Measurements from ENCODE around the gene GPR162. TPM values are rescaled to one million over a fixed set of nuclear protein-coding genes. Genes with fewer than 3 reads are reported as not detected.

GPR162 gene
- total and polyA plus RNA-seq, 4 donors: 0.59 to 2.4 (median 1.7) TPM

DNA sequence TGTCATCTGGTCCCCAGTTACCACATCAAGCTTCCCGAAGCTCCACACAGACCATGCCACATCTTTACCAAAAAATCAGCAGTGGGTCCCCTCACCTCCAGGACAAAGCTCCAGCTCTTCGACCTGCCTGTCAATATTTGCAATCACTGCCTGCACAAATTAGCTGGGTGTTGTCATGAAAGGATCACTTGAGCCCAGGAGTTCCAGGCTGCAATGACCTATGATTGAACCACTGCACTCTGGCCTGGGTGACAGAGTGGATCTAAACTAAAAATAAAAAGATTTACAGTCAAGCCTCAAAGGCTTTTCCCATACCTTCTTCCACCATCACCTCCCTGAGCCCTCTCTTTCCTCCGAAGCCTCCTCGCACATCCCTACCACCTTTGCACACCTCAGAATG is 25.0 kb upstream of the GPR162 start:
- no peaks in the 10 kb centered on the region for H3K9me3 ChIP-seq (ENCODE audit: control insufficient read depth in 4 of 4, low read length in 3 of 4)
- H3K27ac ChIP-seq (ENCODE audit: low read depth in 1 of 2, low read length in 2 of 2): no peak overlapping the region
- H3K4me3 ChIP-seq (ENCODE audit: low read depth in 1 of 3, low read length in 3 of 3): no peak overlapping the region
- TF ChIP-seq HNF4A (conservative IDR thresholded peaks at IDR 0.05): peak; percentile 18 to 72
- TF ChIP-seq NR2F2 (IDR thresholded peaks at IDR 0.05): no peak
- TF ChIP-seq FOXA1 (IDR thresholded peaks at IDR 0.05): no peak
- TF ChIP-seq RXRA (IDR thresholded peaks at IDR 0.05): peak; percentile 27 to 73
- H3K36me3 ChIP-seq (ENCODE audit: control insufficient read depth in 4 of 4, insufficient read depth in 3 of 4, low read depth in 1 of 4, low read length in 3 of 4): no peaks in the 10 kb centered on the region
- H3K9ac ChIP-seq (ENCODE audit: low read depth in 1 of 2, low read length in 2 of 2): no peak overlapping the region
- DNase-seq (ENCODE audit: low spot score): no peak
- H3K27me3 ChIP-seq (ENCODE audit: control insufficient read depth in 4 of 4, insufficient read depth in 4 of 4, low read length in 3 of 4): no peaks in the 10 kb centered on the region
- peaks cover 0 to 15% (median 4%) of the 10 kb centered on the region in 4 donors for H3K4me1 ChIP-seq (ENCODE audit: control insufficient read depth in 4 of 4, insufficient read depth in 4 of 4, low read length in 3 of 4)
- WGBS: 73% methylated on average over 4 of the region's 4 CpGs

DNA sequence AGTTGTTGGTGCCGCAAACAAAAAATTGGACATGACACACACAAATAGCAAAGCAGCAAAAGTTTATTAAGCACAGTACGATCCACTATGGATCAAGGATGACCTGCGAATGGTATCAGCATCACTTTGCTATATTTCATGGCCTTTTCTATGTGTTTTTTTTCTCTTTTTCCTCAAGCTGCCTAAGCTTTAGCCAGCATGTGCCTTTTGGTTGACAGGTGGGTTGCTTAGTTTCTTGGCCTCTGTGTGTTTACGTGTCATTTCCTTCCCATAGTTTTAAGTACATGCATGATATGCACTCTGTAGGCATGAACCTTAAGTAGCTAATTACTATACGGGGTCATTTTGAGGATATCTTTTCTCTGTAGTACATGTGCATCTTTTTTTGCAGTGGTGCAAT is 22.5 kb upstream of the GPR162 start:
- no peak overlapping the region for H3K27ac ChIP-seq (ENCODE audit: low read depth in 1 of 2, low read length in 2 of 2)
- no peak for DNase-seq (ENCODE audit: low spot score)
- H3K9ac ChIP-seq (ENCODE audit: low read depth in 1 of 2, low read length in 2 of 2): no peak overlapping the region
- TF ChIP-seq SP1 (IDR thresholded peaks at IDR 0.05): no peak
- TF ChIP-seq JUND (IDR thresholded peaks at IDR 0.05): no peak
- TF ChIP-seq ATF3 (IDR thresholded peaks at IDR 0.05): no peak
- H3K4me3 ChIP-seq (ENCODE audit: low read depth in 1 of 3, low read length in 3 of 3): no peak overlapping the region
- no peaks in the 10 kb centered on the region for H3K27me3 ChIP-seq (ENCODE audit: control insufficient read depth in 4 of 4, insufficient read depth in 4 of 4, low read length in 3 of 4)
- peaks cover 0 to 9% (median 4%) of the 10 kb centered on the region in 4 donors for H3K4me1 ChIP-seq (ENCODE audit: control insufficient read depth in 4 of 4, insufficient read depth in 4 of 4, low read length in 3 of 4)
- 87% methylated on average over 5 of the region's 5 CpGs for WGBS
- H3K9me3 ChIP-seq (ENCODE audit: control insufficient read depth in 4 of 4, low read length in 3 of 4): no peaks in the 10 kb centered on the region
- no peaks in the 10 kb centered on the region for H3K36me3 ChIP-seq (ENCODE audit: control insufficient read depth in 4 of 4, insufficient read depth in 3 of 4, low read depth in 1 of 4, low read length in 3 of 4)

- H3K4me1 ChIP-seq (ENCODE audit: control insufficient read depth in 4 of 4, insufficient read depth in 4 of 4, low read length in 3 of 4): no peaks in the 10 kb centered on the region
- H3K27ac ChIP-seq (ENCODE audit: low read depth in 1 of 2, low read length in 2 of 2): no peak overlapping the region
- no peaks in the 10 kb centered on the region for H3K27me3 ChIP-seq (ENCODE audit: control insufficient read depth in 4 of 4, insufficient read depth in 4 of 4, low read length in 3 of 4)
- no peaks in the 10 kb centered on the region for H3K9me3 ChIP-seq (ENCODE audit: control insufficient read depth in 4 of 4, low read length in 3 of 4)
- no peak overlapping the region for H3K9ac ChIP-seq (ENCODE audit: low read depth in 1 of 2, low read length in 2 of 2)
- 81% methylated on average over 1 of the region's 1 CpG for WGBS
- H3K36me3 ChIP-seq (ENCODE audit: control insufficient read depth in 4 of 4, insufficient read depth in 3 of 4, low read depth in 1 of 4, low read length in 3 of 4): no peaks in the 10 kb centered on the region
- no peak for TF ChIP-seq FOXA1 (IDR thresholded peaks at IDR 0.05)
- no peak for TF ChIP-seq HNF4A (conservative IDR thresholded peaks at IDR 0.05)
- no peak for TF ChIP-seq RAD21 (IDR thresholded peaks at IDR 0.05)
- no peak for TF ChIP-seq TAF1 (conservative IDR thresholded peaks at IDR 0.05)
- no peak for TF ChIP-seq HNF4G (IDR thresholded peaks at IDR 0.05)
- no peak for TF ChIP-seq YY1 (IDR thresholded peaks at IDR 0.05)
- no peak for TF ChIP-seq JUND (IDR thresholded peaks at IDR 0.05)
- TF ChIP-seq FOXA2 (IDR thresholded peaks at IDR 0.05): no peak
- TF ChIP-seq, protein P1, sequence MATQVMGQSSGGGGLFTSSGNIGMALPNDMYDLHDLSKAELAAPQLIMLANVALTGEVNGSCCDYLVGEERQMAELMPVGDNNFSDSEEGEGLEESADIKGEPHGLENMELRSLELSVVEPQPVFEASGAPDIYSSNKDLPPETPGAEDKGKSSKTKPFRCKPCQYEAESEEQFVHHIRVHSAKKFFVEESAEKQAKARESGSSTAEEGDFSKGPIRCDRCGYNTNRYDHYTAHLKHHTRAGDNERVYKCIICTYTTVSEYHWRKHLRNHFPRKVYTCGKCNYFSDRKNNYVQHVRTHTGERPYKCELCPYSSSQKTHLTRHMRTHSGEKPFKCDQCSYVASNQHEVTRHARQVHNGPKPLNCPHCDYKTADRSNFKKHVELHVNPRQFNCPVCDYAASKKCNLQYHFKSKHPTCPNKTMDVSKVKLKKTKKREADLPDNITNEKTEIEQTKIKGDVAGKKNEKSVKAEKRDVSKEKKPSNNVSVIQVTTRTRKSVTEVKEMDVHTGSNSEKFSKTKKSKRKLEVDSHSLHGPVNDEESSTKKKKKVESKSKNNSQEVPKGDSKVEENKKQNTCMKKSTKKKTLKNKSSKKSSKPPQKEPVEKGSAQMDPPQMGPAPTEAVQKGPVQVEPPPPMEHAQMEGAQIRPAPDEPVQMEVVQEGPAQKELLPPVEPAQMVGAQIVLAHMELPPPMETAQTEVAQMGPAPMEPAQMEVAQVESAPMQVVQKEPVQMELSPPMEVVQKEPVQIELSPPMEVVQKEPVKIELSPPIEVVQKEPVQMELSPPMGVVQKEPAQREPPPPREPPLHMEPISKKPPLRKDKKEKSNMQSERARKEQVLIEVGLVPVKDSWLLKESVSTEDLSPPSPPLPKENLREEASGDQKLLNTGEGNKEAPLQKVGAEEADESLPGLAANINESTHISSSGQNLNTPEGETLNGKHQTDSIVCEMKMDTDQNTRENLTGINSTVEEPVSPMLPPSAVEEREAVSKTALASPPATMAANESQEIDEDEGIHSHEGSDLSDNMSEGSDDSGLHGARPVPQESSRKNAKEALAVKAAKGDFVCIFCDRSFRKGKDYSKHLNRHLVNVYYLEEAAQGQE (IDR thresholded peaks at IDR 0.05): no peak
- no peak for TF ChIP-seq GABPA (IDR thresholded peaks at IDR 0.05 in 1 of 2, conservative IDR thresholded peaks at IDR 0.05 in 1 of 2)
- TF ChIP-seq, protein P2, sequence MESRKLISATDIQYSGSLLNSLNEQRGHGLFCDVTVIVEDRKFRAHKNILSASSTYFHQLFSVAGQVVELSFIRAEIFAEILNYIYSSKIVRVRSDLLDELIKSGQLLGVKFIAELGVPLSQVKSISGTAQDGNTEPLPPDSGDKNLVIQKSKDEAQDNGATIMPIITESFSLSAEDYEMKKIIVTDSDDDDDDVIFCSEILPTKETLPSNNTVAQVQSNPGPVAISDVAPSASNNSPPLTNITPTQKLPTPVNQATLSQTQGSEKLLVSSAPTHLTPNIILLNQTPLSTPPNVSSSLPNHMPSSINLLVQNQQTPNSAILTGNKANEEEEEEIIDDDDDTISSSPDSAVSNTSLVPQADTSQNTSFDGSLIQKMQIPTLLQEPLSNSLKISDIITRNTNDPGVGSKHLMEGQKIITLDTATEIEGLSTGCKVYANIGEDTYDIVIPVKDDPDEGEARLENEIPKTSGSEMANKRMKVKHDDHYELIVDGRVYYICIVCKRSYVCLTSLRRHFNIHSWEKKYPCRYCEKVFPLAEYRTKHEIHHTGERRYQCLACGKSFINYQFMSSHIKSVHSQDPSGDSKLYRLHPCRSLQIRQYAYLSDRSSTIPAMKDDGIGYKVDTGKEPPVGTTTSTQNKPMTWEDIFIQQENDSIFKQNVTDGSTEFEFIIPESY (IDR thresholded peaks at IDR 0.05): no peak
- no peak for TF ChIP-seq CTCF (IDR thresholded peaks at IDR 0.05; ENCODE audit: low read depth, low read length, missing input control)
- TF ChIP-seq ATF3 (IDR thresholded peaks at IDR 0.05): no peak
- no peak for TF ChIP-seq NR2F2 (IDR thresholded peaks at IDR 0.05)
- no peak for TF ChIP-seq SP1 (IDR thresholded peaks at IDR 0.05)
- no peak for TF ChIP-seq MAX (IDR thresholded peaks at IDR 0.05)
- no peak for TF ChIP-seq EGR1 (IDR thresholded peaks at IDR 0.05; ENCODE audit: low read depth in 2 of 2)
- no peak for TF ChIP-seq RXRA (IDR thresholded peaks at IDR 0.05)
- no peak overlapping the region for H3K4me3 ChIP-seq (ENCODE audit: low read depth in 1 of 3, low read length in 3 of 3)
- no peak for DNase-seq (ENCODE audit: low spot score)
These were observed 14.5 kb upstream of the GPR162 start for GRCh38 chr12:6807170-6807569.
